ENCODE results near the gene DYNC1H1. TPM values are rescaled to one million over a fixed set of nuclear protein-coding genes. Genes with fewer than 3 reads are reported as not detected.

DYNC1H1 gene
- total and polyA plus RNA-seq, 2 of the 13 experiments (the other 11 are each of a cell fraction or from before 2014, with no cell fraction given) = 74.4 to 239 TPM

- TF ChIP-seq ZBTB37 (CRISPR knock-in tag; IDR thresholded peaks at IDR 0.05) (no peak), ZNF503 (CRISPR knock-in tag; IDR thresholded peaks at IDR 0.05) (no peak), PHF21A (CRISPR knock-in tag; IDR thresholded peaks at IDR 0.05) (no peak), DNMT3B (CRISPR knock-in tag; conservative IDR thresholded peaks at IDR 0.05) (no peak), ARNT (IDR thresholded peaks at IDR 0.05) (no peak), ZNF747 (CRISPR knock-in tag; IDR thresholded peaks at IDR 0.05; ENCODE audit: borderline replicate concordance) (no peak), ZNF17 (CRISPR knock-in tag; IDR thresholded peaks at IDR 0.05) (no peak), MBNL3 (CRISPR knock-in tag; conservative IDR thresholded peaks at IDR 0.05) (no peak), ZSCAN21 (CRISPR knock-in tag; IDR thresholded peaks at IDR 0.05; ENCODE audit: borderline replicate concordance) (no peak), HNRNPK (IDR thresholded peaks at IDR 0.05; ENCODE audit: low read depth, low read length, poor library complexity, severe bottlenecking) (no peak), HIVEP1 (CRISPR knock-in tag; IDR thresholded peaks at IDR 0.05) (no peak), RAD21 (CRISPR knock-in tag; IDR thresholded peaks at IDR 0.05) (peak; percentile 61), ZNF124 (CRISPR knock-in tag; IDR thresholded peaks at IDR 0.05) (no peak), RNF2 (conservative IDR thresholded peaks at IDR 0.05; ENCODE audit: low read depth) (no peak), DDIT3 (CRISPR knock-in tag; IDR thresholded peaks at IDR 0.05) (no peak), TBL1XR1 (IDR thresholded peaks at IDR 0.05; ENCODE audit: borderline replicate concordance, low read length, partially characterized antibody) (no peak), GMEB2 (CRISPR knock-in tag; IDR thresholded peaks at IDR 0.05; ENCODE audit: low read depth) (no peak), SAP130 (CRISPR knock-in tag; IDR thresholded peaks at IDR 0.05; ENCODE audit: low read depth) (no peak)
- TF ChIP-seq, protein P1, sequence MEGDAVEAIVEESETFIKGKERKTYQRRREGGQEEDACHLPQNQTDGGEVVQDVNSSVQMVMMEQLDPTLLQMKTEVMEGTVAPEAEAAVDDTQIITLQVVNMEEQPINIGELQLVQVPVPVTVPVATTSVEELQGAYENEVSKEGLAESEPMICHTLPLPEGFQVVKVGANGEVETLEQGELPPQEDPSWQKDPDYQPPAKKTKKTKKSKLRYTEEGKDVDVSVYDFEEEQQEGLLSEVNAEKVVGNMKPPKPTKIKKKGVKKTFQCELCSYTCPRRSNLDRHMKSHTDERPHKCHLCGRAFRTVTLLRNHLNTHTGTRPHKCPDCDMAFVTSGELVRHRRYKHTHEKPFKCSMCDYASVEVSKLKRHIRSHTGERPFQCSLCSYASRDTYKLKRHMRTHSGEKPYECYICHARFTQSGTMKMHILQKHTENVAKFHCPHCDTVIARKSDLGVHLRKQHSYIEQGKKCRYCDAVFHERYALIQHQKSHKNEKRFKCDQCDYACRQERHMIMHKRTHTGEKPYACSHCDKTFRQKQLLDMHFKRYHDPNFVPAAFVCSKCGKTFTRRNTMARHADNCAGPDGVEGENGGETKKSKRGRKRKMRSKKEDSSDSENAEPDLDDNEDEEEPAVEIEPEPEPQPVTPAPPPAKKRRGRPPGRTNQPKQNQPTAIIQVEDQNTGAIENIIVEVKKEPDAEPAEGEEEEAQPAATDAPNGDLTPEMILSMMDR (CRISPR knock-in tag; IDR thresholded peaks at IDR 0.05) = peak; percentile 73
- TF ChIP-seq, protein P2, sequence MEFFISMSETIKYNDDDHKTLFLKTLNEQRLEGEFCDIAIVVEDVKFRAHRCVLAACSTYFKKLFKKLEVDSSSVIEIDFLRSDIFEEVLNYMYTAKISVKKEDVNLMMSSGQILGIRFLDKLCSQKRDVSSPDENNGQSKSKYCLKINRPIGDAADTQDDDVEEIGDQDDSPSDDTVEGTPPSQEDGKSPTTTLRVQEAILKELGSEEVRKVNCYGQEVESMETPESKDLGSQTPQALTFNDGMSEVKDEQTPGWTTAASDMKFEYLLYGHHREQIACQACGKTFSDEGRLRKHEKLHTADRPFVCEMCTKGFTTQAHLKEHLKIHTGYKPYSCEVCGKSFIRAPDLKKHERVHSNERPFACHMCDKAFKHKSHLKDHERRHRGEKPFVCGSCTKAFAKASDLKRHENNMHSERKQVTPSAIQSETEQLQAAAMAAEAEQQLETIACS (CRISPR knock-in tag; IDR thresholded peaks at IDR 0.05) = no peak
Measured at GRCh38 chr14:102046337-102047278, 82.2 kb downstream of the DYNC1H1 start (continued).
